Ramos (cell line): ENCODE data around the gene STIM1.

Experiments
- in situ Hi-C: fragments of 300-500 bp; cut with MboI; formaldehyde crosslinking; loops from one replicate; pipeline ENCODE4 v1.14.3; 2022; ENCODE audit warnings: low sequenced_read_pairs; ENCODE audit not compliant: unreplicated experiment

Gene STIM1

GRCh38 chr11:3827434-3828186 is 27.9 kb upstream of the STIM1 start:
- in situ Hi-C loops, result no loop called here

GRCh38 chr11:3830088-3830487 is 25.4 kb upstream of the STIM1 start:
- in situ Hi-C loops, result no loop called here

- in situ Hi-C loops, result no loop called here
Observed at GRCh38 chr11:3830730-3831129, 24.7 kb upstream of the STIM1 start.

GRCh38 chr11:3831378-3832239 is 23.9 kb upstream of the STIM1 start:
- in situ Hi-C loops, result no loop called here

GRCh38 chr11:3832816-3833215 is 22.6 kb upstream of the STIM1 start:
- in situ Hi-C loops, result no loop called here

- in situ Hi-C loops, result no loop called here
Observed at GRCh38 chr11:3833449-3833848, 22.0 kb upstream of the STIM1 start.

GRCh38 chr11:3834349-3834663 is 21.2 kb upstream of the STIM1 start:
- in situ Hi-C loops, result no loop called here

- in situ Hi-C loops, result no loop called here
Observed at GRCh38 chr11:3834664-3835461, 20.6 kb upstream of the STIM1 start.

- in situ Hi-C loops, result no loop called here
Observed at GRCh38 chr11:3835751-3836150, 19.7 kb upstream of the STIM1 start.

GRCh38 chr11:3836903-3837302 is 18.6 kb upstream of the STIM1 start:
- in situ Hi-C loops, result no loop called here

GRCh38 chr11:3837793-3838192 is 17.7 kb upstream of the STIM1 start:
- in situ Hi-C loops, result no loop called here

GRCh38 chr11:3838504-3838903 is 17.0 kb upstream of the STIM1 start:
- in situ Hi-C loops, result no loop called here

- in situ Hi-C loops, result no loop called here
Observed at GRCh38 chr11:3840004-3840869, 15.2 kb upstream of the STIM1 start.

- in situ Hi-C loops, result no loop called here
Observed at GRCh38 chr11:3840870-3841425, 14.5 kb upstream of the STIM1 start, which contains the start of gene RHOG. Gene RHOG, minus strand, starts transcription at chr11:3840959. Its CDS starts 12,821 bp downstream, at chr11:3828138.

GRCh38 chr11:3841426-3842350 is 13.8 kb upstream of the STIM1 start:
- in situ Hi-C loops, result no loop called here

GRCh38 chr11:3843326-3843725 is 12.1 kb upstream of the STIM1 start:
- in situ Hi-C loops, result no loop called here

GRCh38 chr11:3845246-3845645 is 10.2 kb upstream of the STIM1 start:
- in situ Hi-C loops, result loop anchor here (5.0 kb wide), 1 partner anchor 222 kb away; no protein-coding TSS in a partner anchor

GRCh38 chr11:3845670-3846069 is 9.8 kb upstream of the STIM1 start:
- in situ Hi-C loops, result loop anchor here (5.0 kb wide), 1 partner anchor 222 kb away; no protein-coding TSS in a partner anchor
